KG1 (cell line): Measurements from ENCODE around the gene RASSF6.
"Not testable (repeated sequence)": the region's sequence is repeated elsewhere in the genome, so short reads cannot be mapped to it uniquely, and the experiment has no call there.

Source experiments
- DNase-seq: peaks from one replicate; lab custom pipeline; 2025; lab: John Stamatoyannopoulos, UW

The RASSF6 gene, protein sequence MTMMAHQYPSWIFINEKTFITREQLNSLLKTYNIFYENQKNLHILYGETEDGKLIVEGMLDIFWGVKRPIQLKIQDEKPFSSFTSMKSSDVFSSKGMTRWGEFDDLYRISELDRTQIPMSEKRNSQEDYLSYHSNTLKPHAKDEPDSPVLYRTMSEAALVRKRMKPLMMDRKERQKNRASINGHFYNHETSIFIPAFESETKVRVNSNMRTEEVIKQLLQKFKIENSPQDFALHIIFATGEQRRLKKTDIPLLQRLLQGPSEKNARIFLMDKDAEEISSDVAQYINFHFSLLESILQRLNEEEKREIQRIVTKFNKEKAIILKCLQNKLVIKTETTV

DNA sequence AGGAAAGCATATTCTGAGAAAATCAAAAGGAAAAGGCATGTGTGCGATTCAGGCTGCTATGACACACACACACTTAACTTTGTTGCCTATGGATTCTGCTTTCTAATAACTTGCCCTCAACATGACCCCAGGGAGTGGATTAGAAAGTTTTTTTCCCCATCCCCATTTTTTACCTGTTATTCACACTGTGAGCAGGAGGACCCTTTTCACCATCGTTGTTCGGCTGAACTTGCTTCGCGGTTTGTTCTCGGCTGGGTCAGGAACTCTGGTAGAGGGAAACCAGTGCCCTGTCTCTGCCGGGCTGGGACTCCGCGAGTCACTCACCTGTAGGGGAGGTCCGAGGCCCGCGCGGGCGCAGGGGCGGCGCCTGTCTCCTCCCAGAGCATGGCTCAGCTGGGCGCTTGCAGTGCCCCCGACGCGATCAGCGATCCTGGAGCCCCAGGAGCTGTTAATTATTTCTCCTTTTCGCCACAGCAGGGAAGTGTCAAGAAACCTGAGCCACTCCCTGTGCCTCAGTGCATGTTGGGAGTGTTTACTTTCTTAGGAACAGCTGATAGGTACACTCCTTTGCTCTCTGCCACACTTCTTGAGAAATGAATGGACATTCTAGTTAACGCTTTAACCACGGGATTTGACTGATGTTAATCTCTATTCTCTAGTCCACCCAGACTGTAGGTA, at the start of gene RASSF6:
TSS of gene RASSF6 (minus strand) at position 322 of the 678 bp plus-strand sequence. CDS start 8,641 bp downstream, outside the sequence.
- DNase-seq = no peak

DNA sequence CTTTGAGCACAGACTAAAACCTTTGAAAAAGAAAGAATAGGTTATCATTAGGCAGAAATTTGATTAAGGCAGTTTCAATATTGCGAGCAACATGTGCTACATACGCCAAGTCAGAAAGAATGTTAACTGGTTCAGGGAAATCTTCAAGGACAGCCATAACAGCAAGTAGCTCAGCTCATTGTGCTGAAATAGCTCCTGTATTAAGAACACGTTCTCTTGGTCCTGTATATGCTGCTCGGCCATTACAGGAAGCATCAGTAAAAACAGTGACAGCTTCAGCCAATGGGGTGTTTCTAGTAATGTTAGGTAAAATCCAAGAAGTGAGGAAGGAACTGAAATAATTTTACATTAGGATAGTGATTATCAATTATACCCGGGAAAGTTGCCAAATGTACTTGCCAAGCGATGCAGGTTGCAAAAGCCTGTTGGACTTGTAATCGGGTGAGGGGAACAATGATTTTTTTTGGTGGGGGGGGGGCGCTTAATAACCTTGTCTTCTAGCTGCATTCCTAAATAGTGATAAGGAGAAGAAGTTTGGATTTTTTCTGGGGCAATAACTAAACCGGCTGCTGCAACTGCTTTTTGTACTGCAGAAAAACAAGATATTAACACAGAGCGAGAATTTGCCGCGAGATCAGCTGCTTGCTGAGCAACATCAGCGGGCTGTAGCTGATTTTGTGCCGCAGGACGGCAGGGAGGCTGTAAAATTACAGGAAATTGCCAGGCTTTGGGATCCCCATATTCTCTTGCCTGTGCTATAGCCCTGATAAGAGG, 49.4 kb upstream of the RASSF6 start:
- no peak for DNase-seq

DNA sequence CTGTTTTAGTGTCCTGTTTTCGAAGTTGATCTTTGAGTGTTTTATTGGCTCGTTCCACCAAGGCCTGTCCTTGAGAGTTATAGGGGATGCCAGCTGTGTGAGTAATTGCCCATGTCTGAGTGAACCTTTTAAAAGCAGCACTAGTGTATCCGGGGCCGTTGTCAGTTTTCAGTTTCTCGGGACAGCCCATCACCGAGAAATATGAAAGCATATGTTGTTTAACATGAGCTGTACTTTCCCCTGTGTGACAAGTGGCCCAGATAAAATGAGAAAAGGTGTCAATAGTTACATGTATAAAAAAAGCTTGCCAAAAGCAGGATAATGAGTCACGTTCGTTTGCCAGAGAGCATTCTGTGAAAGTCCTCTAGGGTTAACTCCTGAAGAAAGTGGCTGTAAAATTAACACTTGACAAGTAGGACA, 48.6 kb upstream of the RASSF6 start:
- DNase-seq = no peak

DNA sequence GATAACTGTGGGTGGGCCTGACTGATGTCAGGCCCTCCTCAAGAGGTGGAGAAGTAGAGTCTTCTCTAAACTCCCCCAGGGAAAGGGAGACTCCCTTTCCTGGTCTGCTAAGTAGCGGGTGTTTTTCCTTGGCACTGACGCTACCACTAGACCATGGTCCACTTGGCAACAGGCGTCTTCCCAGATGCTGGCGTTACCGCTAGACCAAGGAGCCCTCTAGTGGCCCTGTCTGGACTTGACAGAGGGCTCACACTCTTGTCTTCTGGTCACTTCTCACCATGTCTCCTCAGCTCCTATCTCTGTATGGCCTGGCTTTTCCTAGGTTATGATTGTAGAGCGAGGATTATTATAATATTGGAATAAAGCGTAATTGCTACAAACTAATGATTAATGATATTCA, 45.7 kb upstream of the RASSF6 start:
- DNase-seq = not testable (repeated sequence)

DNA sequence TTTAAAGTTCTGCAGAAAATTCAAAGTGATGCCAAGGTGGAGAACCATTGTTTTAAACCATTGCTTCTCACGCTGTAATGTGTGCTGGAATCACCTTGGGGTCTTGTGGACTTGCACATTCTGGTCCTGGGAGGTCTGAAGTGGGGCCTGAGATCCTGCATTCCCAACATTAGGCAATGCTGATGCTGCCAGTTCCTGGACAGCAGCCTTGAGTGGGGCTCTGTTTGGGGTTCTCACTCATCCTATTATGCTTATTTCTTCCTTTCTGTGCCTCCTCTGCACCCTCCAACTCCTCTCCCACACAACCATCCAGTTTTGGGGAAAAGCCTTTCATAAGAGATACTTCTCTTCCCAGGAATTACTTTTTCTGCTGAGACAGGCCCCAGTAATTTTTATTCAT, 44.2 kb upstream of the RASSF6 start:
- DNase-seq = no peak

DNA sequence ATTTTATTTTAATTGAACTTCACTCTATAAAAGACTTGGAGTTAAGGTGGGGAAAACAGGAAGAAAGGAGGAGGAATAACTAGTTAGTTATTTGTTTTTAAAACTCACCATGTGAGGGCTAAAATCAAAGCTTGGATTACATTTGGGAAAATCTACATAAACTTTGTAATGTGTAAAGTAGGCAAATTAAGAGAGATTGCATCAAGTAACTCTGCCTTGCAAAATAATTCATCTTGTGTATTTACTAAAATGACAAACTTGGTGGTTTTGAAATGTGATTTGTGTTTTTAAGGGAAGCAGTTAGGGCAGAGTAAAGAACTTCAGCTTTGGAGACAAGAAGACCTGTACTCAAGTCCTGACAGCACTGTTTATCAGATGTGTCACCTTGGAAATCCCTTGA, 43.3 kb upstream of the RASSF6 start:
- DNase-seq = no peak

DNA sequence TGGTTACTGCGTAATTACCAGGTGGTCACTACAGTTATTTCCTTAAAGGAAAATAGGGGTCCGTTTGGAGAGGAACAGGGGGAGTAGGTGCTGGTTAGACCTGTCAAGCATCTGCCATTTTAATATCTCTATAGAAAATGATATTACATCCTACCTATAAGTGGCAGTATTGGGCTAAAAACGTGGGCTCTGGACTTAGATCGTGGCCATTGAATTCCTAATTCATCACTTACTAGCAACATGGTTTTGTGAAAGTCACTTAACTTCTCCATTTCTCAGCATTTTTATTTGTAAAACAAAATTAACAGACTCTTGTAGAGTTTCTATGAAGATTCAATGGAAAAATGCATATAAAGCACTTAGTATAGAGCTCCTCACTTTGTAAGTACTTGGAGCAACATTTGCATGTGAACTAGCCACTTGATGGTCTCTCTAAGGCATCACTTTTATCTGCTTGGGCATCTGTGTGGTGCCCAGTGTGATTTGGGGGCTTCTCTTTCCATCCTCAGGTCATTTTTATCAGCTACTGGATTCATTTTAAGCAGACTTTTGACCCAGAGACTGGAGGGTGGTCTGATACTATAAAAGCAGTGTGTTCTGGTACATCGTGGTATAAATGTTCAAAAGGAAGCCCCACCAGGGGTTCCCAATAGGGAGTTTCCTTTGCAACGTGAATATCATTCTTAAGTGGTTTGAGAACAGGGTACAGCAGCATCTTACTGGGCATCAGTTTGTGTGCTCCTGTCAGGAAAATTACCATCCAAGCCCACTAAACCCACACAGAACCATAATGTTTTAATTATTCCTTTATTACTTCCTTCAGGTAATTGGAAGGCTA, 42.7 kb upstream of the RASSF6 start:
- DNase-seq = peak; percentile 49

DNA sequence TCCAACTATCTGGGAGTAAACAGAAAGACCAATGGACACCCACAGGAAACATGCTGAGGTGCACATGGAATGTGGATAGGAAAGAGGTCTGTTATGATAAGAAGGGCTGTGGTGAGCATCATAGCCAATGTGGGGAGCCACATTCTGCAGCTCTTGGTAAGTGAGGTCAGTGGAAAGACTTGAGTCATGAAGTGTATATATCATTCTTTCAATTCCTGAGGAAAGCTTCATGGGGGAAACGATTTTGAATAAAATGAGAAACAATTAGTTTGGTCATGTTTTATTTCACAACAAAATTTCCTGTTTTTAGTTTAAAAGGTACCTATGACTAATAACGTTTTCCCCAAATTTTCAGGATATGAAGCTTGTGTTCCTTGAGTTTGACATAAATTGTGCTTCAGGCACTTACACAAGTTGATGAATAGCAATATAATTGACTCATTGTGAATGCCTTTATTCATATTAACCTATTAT, 41.4 kb upstream of the RASSF6 start:
- DNase-seq = no peak

DNA sequence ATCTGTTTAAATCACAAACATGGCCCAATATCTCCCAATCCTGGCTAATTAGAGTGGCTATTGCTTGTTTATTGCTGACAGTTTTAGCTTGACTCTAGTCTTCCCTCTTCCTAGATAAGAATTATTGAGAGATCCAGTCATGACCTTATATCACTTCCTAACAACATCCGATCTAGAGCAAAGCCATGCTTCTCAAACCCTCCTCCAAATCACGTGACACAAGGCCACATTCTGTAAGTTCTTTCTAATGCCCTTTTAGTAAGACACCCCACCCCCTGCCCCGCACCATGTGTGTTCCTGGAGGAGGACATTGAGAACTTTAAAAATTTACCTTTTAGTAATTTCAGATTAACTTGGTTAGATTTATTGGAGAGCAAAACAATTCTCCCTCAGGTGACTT, 40.6 kb upstream of the RASSF6 start:
- DNase-seq = no peak

DNA sequence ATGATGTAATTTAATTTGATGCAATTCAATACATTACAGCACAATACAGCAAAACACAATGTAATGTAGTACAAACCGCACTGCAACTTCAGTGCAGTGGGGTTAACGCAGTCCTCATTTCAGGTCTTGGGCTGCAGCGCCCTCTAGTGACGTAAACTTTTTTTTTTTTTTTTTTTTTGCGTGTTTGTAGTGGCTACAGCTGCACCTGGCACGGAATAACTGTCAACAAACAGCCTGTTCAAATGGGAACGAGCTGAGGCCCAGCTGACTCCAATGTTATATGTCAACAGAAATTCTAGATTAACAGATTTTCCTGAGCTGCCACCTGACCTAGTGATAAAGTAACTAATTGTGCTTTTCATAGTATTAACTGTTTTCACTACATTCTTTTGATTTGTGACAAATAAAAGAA, 33.5 kb upstream of the RASSF6 start:
- DNase-seq = peak; percentile 27

DNA sequence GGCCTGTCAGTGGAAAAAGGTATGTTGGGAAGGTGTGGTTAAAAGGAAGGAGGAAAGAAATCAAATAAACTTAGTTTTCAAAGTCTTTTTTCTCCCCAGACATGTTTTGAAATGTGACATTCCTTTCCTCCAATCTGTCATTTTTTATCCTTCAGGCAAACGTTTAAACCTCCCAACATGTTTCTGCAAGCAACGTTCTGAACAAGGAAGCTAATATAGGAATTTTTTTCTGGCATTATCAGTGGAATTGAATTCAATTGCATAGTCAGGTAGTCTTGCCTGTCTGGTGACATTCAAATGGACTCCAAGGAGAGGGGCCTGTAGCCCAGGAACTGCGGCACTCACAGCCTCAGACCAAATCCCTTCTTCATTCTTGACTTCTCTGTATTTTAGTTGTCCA, 30.0 kb upstream of the RASSF6 start:
- DNase-seq = no peak

DNA sequence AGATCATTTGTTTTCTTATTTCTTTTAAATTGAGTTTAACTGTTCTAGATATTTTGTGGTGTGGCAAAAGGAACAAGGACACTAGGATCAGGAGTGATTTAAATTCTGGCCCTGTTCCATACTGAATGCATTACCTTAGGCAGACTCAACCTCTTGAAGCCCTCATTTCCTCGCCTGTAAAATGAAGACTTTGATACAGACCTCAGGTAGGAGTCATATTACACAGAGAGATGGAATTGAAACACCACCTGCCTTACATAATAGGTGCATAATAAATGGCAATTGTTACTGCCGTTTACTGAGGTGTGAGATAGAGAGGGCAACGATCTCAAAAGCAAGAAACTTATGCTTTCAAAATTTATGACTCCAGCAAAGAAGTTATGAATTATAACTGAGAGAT, 28.2 kb upstream of the RASSF6 start:
- no peak for DNase-seq

DNA sequence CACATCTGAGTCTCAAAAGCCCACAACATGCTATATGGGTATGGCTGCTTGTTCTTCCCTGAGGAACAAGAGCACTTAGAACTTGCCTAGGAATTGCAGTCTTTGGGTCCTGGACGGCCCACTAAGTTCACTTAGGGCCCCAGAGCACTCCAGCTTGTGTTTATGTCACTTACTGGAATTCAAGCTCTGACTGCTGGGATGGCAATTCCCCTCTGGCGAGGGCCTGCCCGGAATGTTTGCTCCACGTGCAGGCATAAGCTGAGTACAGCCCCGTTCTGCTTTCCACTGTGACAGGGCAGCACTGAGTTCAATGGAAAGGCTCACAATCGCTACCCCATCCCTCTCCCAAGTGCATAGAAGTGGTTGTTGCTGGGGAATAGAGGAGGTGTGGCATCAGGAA, 25.9 kb upstream of the RASSF6 start:
- no peak for DNase-seq

DNA sequence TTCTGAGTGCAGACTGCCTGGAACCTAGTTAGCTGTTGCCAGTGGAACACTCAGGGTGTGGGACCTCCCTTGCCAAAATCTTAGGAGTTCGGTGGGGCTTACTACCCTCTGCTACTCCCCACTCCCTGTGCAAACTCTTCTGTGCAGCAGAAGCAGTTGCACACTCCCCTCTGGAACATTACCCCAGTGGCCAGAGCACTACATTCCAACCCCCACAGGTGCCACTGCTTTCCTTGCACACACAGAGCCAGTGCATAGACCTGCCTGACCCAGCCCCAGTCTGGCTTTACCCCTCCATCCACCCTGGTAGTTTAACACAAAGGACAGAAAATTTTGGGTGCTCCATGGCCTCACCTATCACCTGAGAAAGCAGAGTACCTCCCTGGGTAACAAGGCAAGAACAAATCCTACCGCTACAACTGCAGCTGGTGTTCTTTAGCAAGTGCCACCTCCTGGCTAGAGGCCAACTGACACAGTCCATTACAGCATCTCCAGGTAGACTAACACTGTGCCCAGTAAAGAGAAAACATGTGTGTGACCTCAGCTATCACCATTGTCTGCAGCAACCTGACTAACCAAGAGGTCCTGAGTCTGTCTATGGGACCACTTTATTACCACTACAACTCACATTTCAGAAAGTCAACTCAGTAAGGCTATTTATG, 11.5 kb upstream of the RASSF6 start:
- DNase-seq = no peak

DNA sequence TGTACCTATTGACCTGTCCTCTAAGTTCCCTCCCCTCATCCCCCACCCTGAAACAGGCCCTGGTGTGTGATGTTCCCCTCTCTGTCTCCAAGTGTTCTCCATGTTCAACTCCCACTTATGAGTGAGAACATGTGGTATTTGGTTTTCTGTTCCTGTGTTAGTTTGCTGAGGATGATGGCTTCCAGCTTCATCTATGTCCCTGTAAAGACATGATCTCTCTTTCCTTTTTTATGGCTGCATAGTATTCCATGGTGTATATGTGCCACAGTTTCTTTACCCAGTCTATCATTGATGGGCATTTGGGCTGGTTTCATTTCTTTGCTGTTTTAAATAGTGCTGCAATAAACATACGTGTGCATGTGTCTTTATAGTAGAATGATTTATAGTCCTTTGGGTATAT, 8.6 kb upstream of the RASSF6 start:
- DNase-seq = not testable (repeated sequence)

DNA sequence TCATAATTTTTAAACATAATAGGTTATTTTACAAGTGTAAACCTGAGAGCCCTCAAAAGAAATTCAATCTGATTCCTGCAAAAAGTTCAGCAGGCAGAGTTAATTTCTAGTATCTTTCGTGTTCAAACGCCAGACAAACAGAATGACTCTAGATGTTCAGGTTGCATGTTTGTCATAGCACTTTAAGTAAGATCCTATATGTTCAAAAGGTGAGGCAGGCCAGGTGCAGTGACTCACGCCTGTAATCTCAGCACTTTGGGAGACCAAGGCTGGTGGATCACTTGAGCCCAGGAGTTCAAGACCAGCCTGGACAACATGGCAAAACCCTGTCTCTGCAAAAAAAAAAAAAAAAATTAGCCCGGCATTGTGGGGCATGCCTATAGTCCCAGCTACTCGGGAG, 1.1 kb upstream of the RASSF6 start:
- DNase-seq = no peak

DNA sequence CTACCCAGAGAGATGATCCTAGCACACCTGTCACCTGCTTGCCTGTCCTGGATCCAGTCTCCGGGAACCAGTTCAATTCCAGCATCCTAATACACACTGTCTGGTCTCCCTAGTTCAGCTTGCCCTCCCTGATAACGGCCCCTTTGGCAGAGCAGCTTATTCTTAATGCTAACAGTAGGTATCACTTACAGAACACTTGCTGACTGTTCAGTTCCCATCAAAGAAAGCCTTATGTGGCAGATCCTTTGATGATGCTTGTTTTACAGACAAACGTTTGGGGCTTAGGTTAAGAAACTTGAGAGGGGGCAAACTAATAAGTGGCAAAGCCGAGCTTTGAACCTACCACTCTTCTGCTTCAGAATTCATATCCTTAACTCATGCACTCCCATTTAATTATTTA, 890 bp downstream of the RASSF6 start:
- DNase-seq = no peak

DNA sequence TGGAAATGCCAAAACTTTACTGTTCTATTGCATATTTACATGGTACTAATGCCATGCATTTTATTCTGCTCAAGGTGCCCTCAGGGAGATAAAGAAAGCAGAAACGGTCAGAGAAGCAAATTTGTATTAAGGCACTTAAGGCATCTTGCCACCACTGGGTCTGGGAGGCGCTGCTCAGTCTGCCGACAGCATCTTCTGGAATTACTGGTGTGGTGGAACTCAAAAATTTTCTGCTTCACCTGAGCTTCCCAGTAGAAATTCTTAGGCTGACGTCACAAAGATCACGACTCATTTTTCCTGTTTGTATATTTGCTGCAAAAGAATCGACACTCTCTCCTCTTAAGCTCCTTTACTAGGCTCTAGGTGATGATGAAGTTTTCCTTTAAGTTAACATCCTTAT, 3.0 kb downstream of the RASSF6 start:
- DNase-seq = no peak

DNA sequence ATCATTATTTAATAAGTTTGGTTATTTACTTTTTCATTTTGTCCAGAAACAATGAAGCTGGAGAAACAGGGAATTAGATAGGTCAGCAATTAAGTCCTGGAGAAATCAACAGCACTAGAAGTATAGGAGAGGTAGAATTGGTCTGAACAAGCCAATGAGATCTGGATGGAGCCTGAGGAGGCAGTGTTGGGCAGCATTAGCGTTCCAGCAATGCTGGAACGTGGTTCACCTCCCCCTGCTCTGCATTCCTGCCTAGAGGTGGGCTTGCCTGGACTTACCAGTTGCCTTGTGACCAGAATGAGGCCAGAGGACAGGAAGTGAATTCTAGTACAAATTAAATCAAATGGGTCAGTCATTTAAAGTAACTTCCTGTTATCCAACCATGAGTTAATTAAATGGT, 4.6 kb downstream of the RASSF6 start:
- no peak for DNase-seq

DNA sequence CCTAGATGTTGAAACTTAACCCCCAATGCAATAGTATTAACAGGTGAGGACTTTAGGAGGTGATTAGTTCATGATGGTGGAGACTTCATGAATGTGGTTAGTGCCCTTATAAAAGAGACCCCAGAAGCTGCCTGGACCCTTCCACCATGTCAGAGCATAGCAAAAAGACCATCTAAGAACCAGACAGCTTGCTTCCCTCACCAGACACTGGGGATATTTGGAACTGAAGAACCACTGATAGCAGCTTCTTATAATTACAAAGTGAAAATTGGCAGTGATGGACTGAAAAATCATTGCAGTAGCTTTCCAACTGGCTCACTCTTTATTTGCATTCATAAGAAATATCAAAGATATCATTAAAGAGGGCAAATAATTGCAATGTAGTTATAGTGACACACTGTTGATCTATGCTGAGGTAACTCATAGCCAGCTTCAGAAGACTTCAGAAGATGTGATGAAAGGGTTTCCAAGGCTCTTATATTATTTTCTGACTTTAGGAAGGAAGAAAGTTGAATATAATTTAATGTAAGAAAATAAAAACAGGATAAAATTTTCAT, 5.8 kb downstream of the RASSF6 start:
- DNase-seq = no peak

DNA sequence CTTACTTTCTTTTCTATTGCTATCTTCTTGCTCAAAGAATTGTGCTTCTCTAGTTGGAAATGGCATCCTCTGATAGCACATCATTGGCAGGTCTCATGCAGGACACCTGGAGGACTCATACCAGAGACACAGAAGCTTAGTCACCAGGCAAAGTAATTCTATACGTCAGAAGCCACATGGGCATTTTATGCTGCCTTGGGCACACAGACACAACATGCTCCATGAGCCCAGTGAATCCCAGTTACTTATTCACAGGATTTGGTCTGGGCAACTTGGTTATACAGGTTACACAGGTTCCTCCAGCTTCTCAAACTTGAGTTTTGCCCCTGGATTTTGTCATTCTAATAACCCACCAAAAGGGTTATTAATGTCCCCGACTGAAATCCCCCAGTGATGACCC, 7.1 kb downstream of the RASSF6 start:
- DNase-seq = no peak
